ENCODE measurements around the gene BRAT1. TPM values are rescaled to one million over a fixed set of nuclear protein-coding genes. Genes with fewer than 3 reads are reported as not detected.

The BRAT1 gene
- total and polyA plus RNA-seq, 7 experiments from 2014 or later, result 23.4 to 58.9 (median 37.0) TPM

GRCh38 chr7:2529161-2530070 lies 25.9 kb downstream of the BRAT1 start:
- DNase-seq, result peak in 7 of 9 donors; percentile 24 to 76 (median 52)
- intact Hi-C loops (cut with micrococcal nuclease), result loop anchor here (1.0 to 2.0 kb wide), 6 partner anchors 7 to 102 kb away; partner anchors contain the start of genes BRAT1 (in 2 of the 2), LFNG (in 1 of the 2) and TTYH3 (in 1 of the 2)
- no peaks in the 10 kb centered on the region for H3K9me3 Mint-ChIP-seq
- no peaks in the 10 kb centered on the region for H3K27me3 Mint-ChIP-seq
- Histone ChIP-seq H3K36me3 (ENCODE audit: control insufficient read depth in 2 of 3, insufficient read depth in 3 of 3, low read length in 3 of 3) (peaks cover 0 to 42% (median 17%) of the 10 kb centered on the region in 3 experiments), H3K27me3 (ENCODE audit: control insufficient read depth in 2 of 2, insufficient read depth in 2 of 2, low read length in 2 of 2) (no peaks in the 10 kb centered on the region), H3K9me3 (ENCODE audit: control insufficient read depth in 2 of 3, low read length in 3 of 3) (no peaks in the 10 kb centered on the region), H3K27ac (ENCODE audit: low read depth, low read length) (peak overlapping the region; percentile 76), H3K4me1 (ENCODE audit: control insufficient read depth in 2 of 2, insufficient read depth in 2 of 2, low read length in 2 of 2) (peaks cover 40 to 62% of the 10 kb centered on the region in 2 donors), H3K4me3 (ENCODE audit: low read length) (peak overlapping the region; percentile 57)
- CTCF ChIA-PET, result interaction anchor here (0.6 to 2.3 kb wide), 2 partner anchors 24 to 61 kb away, joined by 5 read pairs; no protein-coding TSS in a partner anchor
- H3K36me3 Mint-ChIP-seq, result peaks cover 0 to 14% (median 0%) of the 10 kb centered on the region in 5 donors
- H3K27ac Mint-ChIP-seq, result peak overlapping the region; percentile 66 to 96 (median 91)
- POLR2A ChIA-PET, result interaction anchor here (0.6 to 15.7 kb wide), 15 partner anchors 8 to 1476 kb away, joined by 3 to 401 read pairs (median 4); partner anchors contain the start of genes BRAT1, IQCE and LFNG
- peaks cover 33 to 58% (median 44%) of the 10 kb centered on the region in 7 donors for H3K4me1 Mint-ChIP-seq
- peak overlapping the region; percentile 65 to 82 (median 76) for H3K4me3 Mint-ChIP-seq
- ATAC-seq, result peak; percentile 67

DNA sequence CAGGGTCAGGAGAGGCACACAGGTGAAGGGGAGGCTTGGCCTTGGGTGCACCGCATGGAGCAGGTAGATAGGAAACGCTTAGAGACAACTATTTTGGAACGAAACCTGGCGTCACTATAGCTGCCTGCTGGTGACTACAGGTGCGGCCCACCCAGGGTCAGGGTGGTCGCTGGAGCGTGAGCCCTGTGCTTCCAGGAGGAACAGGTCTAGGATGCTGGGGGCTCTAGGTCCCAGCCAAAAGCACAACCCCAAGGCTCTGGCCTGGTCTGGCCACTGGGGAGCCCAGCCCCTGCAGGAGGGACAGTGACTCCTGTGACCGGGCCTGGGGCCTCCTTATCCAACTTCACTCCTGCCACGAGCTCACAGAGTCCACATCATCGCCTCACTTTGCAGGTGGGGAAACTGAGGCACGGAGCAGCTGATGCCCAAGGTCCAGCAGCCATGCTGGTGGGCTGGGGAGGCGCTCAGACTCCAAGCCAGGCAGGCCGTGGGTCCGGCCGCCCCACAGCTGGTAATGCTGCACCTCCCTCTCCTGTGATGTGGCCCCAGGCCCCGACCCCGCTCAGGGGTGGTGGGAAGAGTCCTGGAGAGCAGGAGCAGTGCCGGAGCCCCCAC lies 26.7 kb downstream of the BRAT1 start:
- ChIA-PET CTCF (interaction anchor here (0.6 to 2.3 kb wide), 3 partner anchors 18 to 60 kb away, joined by 4 to 5 read pairs (median 5); no protein-coding TSS in a partner anchor), POLR2A (interaction anchor here (0.6 to 15.7 kb wide), 12 partner anchors 7 to 1475 kb away, joined by 3 to 401 read pairs (median 5); partner anchors contain the start of genes BRAT1 and LFNG)
- no peak for ATAC-seq
- intact Hi-C loops (cut with micrococcal nuclease), result loop anchor here in 1 of 2 donors (2.0 kb wide), 1 partner anchor 26 kb away; the partner anchor contains the start of gene BRAT1
- H3K9me3 ChIP-seq (ENCODE audit: control insufficient read depth in 2 of 3, low read length in 3 of 3), result no peaks in the 10 kb centered on the region
- peaks cover 42 to 69% of the 10 kb centered on the region in 2 donors for H3K4me1 ChIP-seq (ENCODE audit: control insufficient read depth in 2 of 2, insufficient read depth in 2 of 2, low read length in 2 of 2)
- peak overlapping the region; percentile 64 to 79 (median 75) for H3K4me3 Mint-ChIP-seq
- no peaks in the 10 kb centered on the region for H3K9me3 Mint-ChIP-seq
- peaks cover 33 to 62% (median 44%) of the 10 kb centered on the region in 7 donors for H3K4me1 Mint-ChIP-seq
- H3K27me3 Mint-ChIP-seq, result no peaks in the 10 kb centered on the region
- H3K36me3 Mint-ChIP-seq, result peaks cover 0 to 14% (median 0%) of the 10 kb centered on the region in 5 donors
- peak overlapping the region; percentile 76 for H3K27ac ChIP-seq (ENCODE audit: low read depth, low read length)
- peak in 2 of 9 donors; percentile 6 to 10 for DNase-seq
- H3K27ac Mint-ChIP-seq, result peak overlapping the region; percentile 65 to 94 (median 87)
- H3K36me3 ChIP-seq (ENCODE audit: control insufficient read depth in 2 of 3, insufficient read depth in 3 of 3, low read length in 3 of 3), result peaks cover 0 to 45% (median 20%) of the 10 kb centered on the region in 3 experiments
- peak overlapping the region; percentile 57 for H3K4me3 ChIP-seq (ENCODE audit: low read length)
- no peaks in the 10 kb centered on the region for H3K27me3 ChIP-seq (ENCODE audit: control insufficient read depth in 2 of 2, insufficient read depth in 2 of 2, low read length in 2 of 2)

GRCh38 chr7:2527505-2528467 lies 27.5 kb downstream of the BRAT1 start:
- ChIA-PET CTCF (interaction anchor here (1.1 to 2.3 kb wide), 3 partner anchors 18 to 1023 kb away, joined by 4 to 5 read pairs (median 5); partner anchors contain the start of gene INTS1), POLR2A (interaction anchor here (0.6 to 15.7 kb wide), 10 partner anchors 9 to 169 kb away, joined by 3 to 401 read pairs (median 5); partner anchors contain the start of genes BRAT1 and LFNG)
- peaks cover 0 to 45% (median 20%) of the 10 kb centered on the region in 3 experiments for H3K36me3 ChIP-seq (ENCODE audit: control insufficient read depth in 2 of 3, insufficient read depth in 3 of 3, low read length in 3 of 3)
- peak overlapping the region; percentile 64 to 79 (median 74) for H3K4me3 Mint-ChIP-seq
- H3K36me3 Mint-ChIP-seq, result peaks cover 0 to 18% (median 2%) of the 10 kb centered on the region in 5 donors
- ATAC-seq (no peak), DNase-seq (peak in 2 of 9 donors; percentile 0 to 69)
- no peaks in the 10 kb centered on the region for H3K27me3 ChIP-seq (ENCODE audit: control insufficient read depth in 2 of 2, insufficient read depth in 2 of 2, low read length in 2 of 2)
- H3K27ac Mint-ChIP-seq, result peak overlapping the region; percentile 65 to 94 (median 87)
- H3K4me1 ChIP-seq (ENCODE audit: control insufficient read depth in 2 of 2, insufficient read depth in 2 of 2, low read length in 2 of 2), result peaks cover 50 to 77% of the 10 kb centered on the region in 2 donors
- H3K27ac ChIP-seq (ENCODE audit: low read depth, low read length), result peak overlapping the region; percentile 76
- H3K27me3 Mint-ChIP-seq, result no peaks in the 10 kb centered on the region
- no peaks in the 10 kb centered on the region for H3K9me3 Mint-ChIP-seq
- intact Hi-C loops (cut with micrococcal nuclease), result loop anchor here in 1 of 2 donors (2.0 kb wide), 1 partner anchor 27 kb away; the partner anchor contains the start of gene BRAT1
- peaks cover 39 to 69% (median 49%) of the 10 kb centered on the region in 7 donors for H3K4me1 Mint-ChIP-seq
- peak overlapping the region; percentile 57 for H3K4me3 ChIP-seq (ENCODE audit: low read length)
- no peaks in the 10 kb centered on the region for H3K9me3 ChIP-seq (ENCODE audit: control insufficient read depth in 2 of 3, low read length in 3 of 3)

- peaks cover 0 to 45% (median 20%) of the 10 kb centered on the region in 3 experiments for H3K36me3 ChIP-seq (ENCODE audit: control insufficient read depth in 2 of 3, insufficient read depth in 3 of 3, low read length in 3 of 3)
- Mint-ChIP-seq H3K9me3 (no peaks in the 10 kb centered on the region), H3K27ac (peak overlapping the region in 7 of 9 donors; percentile 38 to 89 (median 84)), H3K27me3 (no peaks in the 10 kb centered on the region), H3K36me3 (peaks cover 0 to 23% (median 4%) of the 10 kb centered on the region in 5 donors), H3K4me3 (peak overlapping the region in 9 of 10 donors; percentile 33 to 79 (median 72)), H3K4me1 (peaks cover 42 to 69% (median 54%) of the 10 kb centered on the region in 7 donors)
- H3K27me3 ChIP-seq (ENCODE audit: control insufficient read depth in 2 of 2, insufficient read depth in 2 of 2, low read length in 2 of 2), result no peaks in the 10 kb centered on the region
- peak overlapping the region; percentile 23 for H3K27ac ChIP-seq (ENCODE audit: low read depth, low read length)
- intact Hi-C loops (cut with micrococcal nuclease), result no loop called here
- ATAC-seq (no peak), DNase-seq (peak in 1 of 9 donors; percentile 1)
- H3K4me3 ChIP-seq (ENCODE audit: low read length), result no peak overlapping the region
- ChIA-PET POLR2A (interaction anchor here (1.3 to 15.7 kb wide), 5 partner anchors 8 to 29 kb away, joined by 5 to 401 read pairs (median 9); partner anchors contain the start of genes BRAT1 and LFNG), CTCF (interaction anchor here (1.1 to 2.3 kb wide), 3 partner anchors 58 to 1022 kb away, joined by 3 to 5 read pairs (median 5); partner anchors contain the start of gene INTS1)
- H3K9me3 ChIP-seq (ENCODE audit: control insufficient read depth in 2 of 3, low read length in 3 of 3), result no peaks in the 10 kb centered on the region
- peaks cover 53 to 81% of the 10 kb centered on the region in 2 donors for H3K4me1 ChIP-seq (ENCODE audit: control insufficient read depth in 2 of 2, insufficient read depth in 2 of 2, low read length in 2 of 2)
Measured at GRCh38 chr7:2526659-2527504, 28.4 kb downstream of the BRAT1 start.

Data from naive thymus-derived CD4-positive, alpha-beta T cell (primary cell).